Measurements from ENCODE around the gene PARVB. TPM values are rescaled to one million over a fixed set of nuclear protein-coding genes. Genes with fewer than 3 reads are reported as not detected.

Gene PARVB
- total and polyA plus RNA-seq, 9 of the 15 experiments (the other 6 are each of a cell fraction or from before 2014, with no cell fraction given) = 1.1 to 59.2 (median 29.2) TPM

DNA sequence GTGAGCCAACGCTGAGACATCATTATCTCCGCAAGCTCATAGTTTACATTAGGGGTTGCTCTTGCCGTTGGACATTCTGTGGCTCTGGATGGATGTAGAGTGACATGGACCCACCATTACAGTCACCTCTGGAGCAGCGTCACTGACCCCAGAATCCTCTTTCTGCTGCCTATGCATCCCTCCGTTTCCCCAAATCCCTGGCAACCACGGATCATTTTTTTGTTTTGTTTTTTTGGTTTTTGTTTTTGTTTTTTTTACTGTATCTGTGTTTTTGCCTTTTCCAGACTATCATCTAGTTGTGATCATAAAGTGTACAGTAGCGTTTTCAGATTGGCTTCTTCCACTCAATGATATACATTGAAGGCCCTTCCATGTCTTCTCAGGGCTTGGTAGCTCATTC is 4.0 kb downstream of the PARVB start (continued):
- TF ChIP-seq, protein P1, sequence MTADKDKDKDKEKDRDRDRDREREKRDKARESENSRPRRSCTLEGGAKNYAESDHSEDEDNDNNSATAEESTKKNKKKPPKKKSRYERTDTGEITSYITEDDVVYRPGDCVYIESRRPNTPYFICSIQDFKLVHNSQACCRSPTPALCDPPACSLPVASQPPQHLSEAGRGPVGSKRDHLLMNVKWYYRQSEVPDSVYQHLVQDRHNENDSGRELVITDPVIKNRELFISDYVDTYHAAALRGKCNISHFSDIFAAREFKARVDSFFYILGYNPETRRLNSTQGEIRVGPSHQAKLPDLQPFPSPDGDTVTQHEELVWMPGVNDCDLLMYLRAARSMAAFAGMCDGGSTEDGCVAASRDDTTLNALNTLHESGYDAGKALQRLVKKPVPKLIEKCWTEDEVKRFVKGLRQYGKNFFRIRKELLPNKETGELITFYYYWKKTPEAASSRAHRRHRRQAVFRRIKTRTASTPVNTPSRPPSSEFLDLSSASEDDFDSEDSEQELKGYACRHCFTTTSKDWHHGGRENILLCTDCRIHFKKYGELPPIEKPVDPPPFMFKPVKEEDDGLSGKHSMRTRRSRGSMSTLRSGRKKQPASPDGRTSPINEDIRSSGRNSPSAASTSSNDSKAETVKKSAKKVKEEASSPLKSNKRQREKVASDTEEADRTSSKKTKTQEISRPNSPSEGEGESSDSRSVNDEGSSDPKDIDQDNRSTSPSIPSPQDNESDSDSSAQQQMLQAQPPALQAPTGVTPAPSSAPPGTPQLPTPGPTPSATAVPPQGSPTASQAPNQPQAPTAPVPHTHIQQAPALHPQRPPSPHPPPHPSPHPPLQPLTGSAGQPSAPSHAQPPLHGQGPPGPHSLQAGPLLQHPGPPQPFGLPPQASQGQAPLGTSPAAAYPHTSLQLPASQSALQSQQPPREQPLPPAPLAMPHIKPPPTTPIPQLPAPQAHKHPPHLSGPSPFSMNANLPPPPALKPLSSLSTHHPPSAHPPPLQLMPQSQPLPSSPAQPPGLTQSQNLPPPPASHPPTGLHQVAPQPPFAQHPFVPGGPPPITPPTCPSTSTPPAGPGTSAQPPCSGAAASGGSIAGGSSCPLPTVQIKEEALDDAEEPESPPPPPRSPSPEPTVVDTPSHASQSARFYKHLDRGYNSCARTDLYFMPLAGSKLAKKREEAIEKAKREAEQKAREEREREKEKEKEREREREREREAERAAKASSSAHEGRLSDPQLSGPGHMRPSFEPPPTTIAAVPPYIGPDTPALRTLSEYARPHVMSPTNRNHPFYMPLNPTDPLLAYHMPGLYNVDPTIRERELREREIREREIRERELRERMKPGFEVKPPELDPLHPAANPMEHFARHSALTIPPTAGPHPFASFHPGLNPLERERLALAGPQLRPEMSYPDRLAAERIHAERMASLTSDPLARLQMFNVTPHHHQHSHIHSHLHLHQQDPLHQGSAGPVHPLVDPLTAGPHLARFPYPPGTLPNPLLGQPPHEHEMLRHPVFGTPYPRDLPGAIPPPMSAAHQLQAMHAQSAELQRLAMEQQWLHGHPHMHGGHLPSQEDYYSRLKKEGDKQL (CRISPR knock-in tag; IDR thresholded peaks at IDR 0.05; ENCODE audit: borderline replicate concordance) = no peak
- no peak for TF ChIP-seq ZNF239 (CRISPR knock-in tag; IDR thresholded peaks at IDR 0.05)
- no peak for TF ChIP-seq ADNP (tag; IDR thresholded peaks at IDR 0.05)
- TF ChIP-seq ZNF124 (CRISPR knock-in tag; IDR thresholded peaks at IDR 0.05) = no peak
- TF ChIP-seq GATAD2A (IDR thresholded peaks at IDR 0.05) = no peak
- TF ChIP-seq, protein P2, sequence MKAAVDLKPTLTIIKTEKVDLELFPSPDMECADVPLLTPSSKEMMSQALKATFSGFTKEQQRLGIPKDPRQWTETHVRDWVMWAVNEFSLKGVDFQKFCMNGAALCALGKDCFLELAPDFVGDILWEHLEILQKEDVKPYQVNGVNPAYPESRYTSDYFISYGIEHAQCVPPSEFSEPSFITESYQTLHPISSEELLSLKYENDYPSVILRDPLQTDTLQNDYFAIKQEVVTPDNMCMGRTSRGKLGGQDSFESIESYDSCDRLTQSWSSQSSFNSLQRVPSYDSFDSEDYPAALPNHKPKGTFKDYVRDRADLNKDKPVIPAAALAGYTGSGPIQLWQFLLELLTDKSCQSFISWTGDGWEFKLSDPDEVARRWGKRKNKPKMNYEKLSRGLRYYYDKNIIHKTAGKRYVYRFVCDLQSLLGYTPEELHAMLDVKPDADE (conservative IDR thresholded peaks at IDR 0.05; ENCODE audit: control insufficient read depth, low read depth, low read length) = no peak
- TF ChIP-seq ZKSCAN3 (CRISPR knock-in tag; IDR thresholded peaks at IDR 0.05) = no peak
